ENCODE data around the gene CYB5R3. TPM values are rescaled to one million over a fixed set of nuclear protein-coding genes. Genes with fewer than 3 reads are reported as not detected.
A peak's percentile ranks its signal among the peaks of the same experiment; 100 is the strongest.

Gene CYB5R3
- polyA plus RNA-seq (ENCODE audit: low read depth in 6 of 6) = 100 to 1,000 TPM in 2 of 6 donors, 10 to 100 TPM in 4; 72.0 to 142 (median 83.8) TPM

DNA sequence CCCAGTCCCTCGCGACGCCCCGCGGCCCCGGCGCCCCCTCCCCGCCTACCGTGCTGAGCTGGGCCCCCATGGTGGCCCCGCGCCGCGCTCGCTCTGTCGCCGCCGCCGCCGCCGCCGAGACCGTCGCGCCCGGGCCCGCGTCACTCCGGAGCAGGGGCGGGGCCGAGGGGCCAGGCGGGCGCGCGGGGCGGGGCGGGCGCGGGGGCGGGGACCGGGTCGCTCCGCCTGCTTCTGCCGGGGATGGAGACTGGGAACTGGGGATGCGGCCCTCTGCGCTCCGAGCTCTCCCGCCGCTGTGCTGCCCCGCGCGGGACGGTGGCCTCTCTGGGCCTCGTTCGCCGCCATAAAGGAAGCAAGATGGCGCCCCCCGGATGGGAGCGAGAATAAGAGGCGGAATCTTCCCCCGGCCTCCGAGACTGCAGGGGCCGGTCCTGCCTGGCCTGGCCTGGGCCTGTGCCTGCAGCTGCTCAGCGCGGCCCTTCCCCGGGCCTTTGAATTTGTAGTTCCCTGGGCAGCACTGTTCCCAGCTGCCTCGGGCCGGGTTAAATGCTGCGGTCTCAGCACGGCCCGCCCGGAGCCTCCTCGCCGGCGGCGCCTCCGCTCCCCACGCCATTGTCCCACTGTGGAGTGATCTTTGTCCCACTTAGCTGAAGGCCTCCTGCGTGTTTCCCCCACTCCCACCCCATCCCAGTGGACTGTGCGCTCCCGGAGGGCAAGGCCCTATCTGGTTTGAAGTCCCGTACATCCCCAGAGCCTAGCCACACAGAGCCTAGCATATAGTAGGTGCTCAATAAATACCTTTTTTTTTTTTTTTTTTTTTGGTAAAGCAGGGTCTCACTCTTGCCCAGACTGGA lies at the start of gene CYB5R3:
CYB5R3 (minus strand) TSS at position 147 of the 854 bp plus-strand sequence; CDS start at position 70, 77 bp downstream.
- peak; percentile 69 for DNase-seq
- H3K27me3 Mint-ChIP-seq = no peaks in the 10 kb centered on the region
- peak; percentile 75 for ATAC-seq (ENCODE audit: low read depth in 2 of 2)
- H3K27ac Mint-ChIP-seq = peak within 1 kb of the TSS; percentile 85 to 100 (median 98)
- peaks cover 0 to 2% (median 0%) of the 10 kb centered on the region in 7 donors for H3K9me3 Mint-ChIP-seq
- peaks cover 31 to 56% (median 50%) of the 10 kb centered on the region in 3 donors for H3K4me1 Mint-ChIP-seq
- no peaks in the 10 kb centered on the region for H3K36me3 Mint-ChIP-seq
- H3K4me3 Mint-ChIP-seq = peak within 1 kb of the TSS; percentile 78 to 99 (median 97)

DNA sequence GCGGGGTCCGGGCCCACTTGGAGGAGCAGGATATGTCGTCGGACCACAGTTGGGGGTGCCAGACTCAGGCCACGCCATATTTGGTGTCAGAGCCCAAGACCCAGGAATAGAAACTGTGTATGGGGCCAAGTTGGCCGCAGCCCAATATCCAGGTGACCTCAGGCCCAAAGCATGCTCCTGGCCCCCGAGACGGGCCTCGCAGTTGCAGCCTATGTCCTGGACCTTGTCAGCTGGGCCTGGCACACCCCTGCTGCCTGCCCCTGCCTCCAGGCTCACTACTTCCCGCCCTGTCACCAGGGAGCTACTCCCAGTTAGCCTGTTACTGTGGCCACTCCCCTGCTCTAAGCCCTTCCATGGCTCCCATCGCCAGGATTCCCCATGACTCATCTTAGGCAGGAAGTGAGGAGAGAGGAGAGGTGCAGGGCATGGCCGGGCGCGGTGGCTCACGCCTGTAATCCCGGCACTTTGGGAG lies 48.4 kb upstream of the CYB5R3 start:
- no peak overlapping the region for H3K27ac Mint-ChIP-seq
- H3K36me3 Mint-ChIP-seq = no peaks in the 10 kb centered on the region
- H3K4me3 Mint-ChIP-seq = peak overlapping the region in 1 of 8 donors; percentile 2

DNA sequence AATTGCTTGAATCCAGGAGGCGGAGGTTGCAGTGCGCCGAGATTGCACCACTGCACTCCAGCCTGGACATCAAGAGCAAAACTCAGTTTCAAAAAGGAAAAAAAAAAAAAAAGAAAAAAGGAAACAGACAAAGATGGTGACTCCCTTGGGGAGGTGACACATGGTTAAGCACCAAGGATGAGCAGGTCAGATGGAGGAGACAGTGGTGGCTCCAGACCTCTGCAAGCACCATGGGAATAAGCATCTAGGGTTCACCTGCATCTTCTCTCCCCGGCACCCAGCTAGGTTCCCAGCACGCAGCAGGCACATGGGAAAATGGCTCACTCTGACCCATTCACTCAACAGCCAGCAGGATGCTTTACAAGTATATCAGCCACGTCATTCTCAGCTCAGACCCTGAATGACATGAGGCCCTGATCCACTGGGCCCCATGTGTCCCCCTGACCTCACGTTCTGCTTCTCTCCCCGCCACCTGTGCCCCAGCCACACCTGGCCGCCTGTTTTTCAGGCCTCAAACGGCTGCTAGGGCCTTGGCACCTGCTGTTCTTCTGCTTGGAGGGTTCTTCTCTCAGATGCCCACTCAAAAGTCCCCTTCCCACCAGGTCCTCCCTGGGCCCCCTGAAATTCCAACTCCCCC lies 47.3 kb upstream of the CYB5R3 start:
- H3K27me3 Mint-ChIP-seq = no peaks in the 10 kb centered on the region
- peak overlapping the region in 2 of 6 donors; percentile 54 to 86 for H3K27ac Mint-ChIP-seq
- H3K36me3 Mint-ChIP-seq = no peaks in the 10 kb centered on the region
- H3K4me3 Mint-ChIP-seq = peak overlapping the region in 2 of 8 donors; percentile 1 to 56
- ATAC-seq (ENCODE audit: low read depth in 2 of 2) (peak in 1 of 2 donors; percentile 12), DNase-seq (no peak)
- no peaks in the 10 kb centered on the region for H3K9me3 Mint-ChIP-seq
- H3K4me1 Mint-ChIP-seq = peaks cover 27 to 43% (median 34%) of the 10 kb centered on the region in 3 donors

More for the DNA sequence above, 48.4 kb upstream of the CYB5R3 start:
- DNase-seq = no peak
- peaks cover 0 to 8% (median 0%) of the 10 kb centered on the region in 3 donors for H3K27me3 Mint-ChIP-seq
- H3K4me1 Mint-ChIP-seq = peaks cover 25 to 32% (median 26%) of the 10 kb centered on the region in 3 donors
- H3K9me3 Mint-ChIP-seq = no peaks in the 10 kb centered on the region
- no peak for ATAC-seq (ENCODE audit: low read depth in 2 of 2)

DNA sequence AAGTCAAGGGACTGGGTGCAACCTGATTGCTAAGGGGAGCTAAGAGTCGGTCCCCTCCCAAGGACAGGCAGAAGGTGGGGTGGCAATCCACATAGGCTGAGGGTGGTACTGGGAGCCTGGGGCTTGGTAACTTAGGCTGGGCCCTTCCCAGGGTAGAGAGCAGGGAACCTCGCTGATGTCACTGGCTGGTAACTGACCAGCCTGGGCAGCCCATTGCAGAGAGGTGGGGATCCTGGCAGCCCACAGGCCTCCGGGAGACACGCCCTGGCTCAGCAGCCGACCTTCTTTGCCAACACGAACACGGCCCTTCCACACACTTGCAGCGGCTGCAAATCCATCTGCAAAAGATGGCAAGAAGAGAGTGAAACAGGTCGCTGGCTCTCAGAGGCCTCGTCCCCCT lies 46.1 kb upstream of the CYB5R3 start:
- no peaks in the 10 kb centered on the region for H3K9me3 Mint-ChIP-seq
- H3K27ac Mint-ChIP-seq = no peak overlapping the region
- no peak for ATAC-seq (ENCODE audit: low read depth in 2 of 2)
- DNase-seq = no peak
- H3K4me3 Mint-ChIP-seq = peak overlapping the region in 1 of 8 donors; percentile 15
- H3K4me1 Mint-ChIP-seq = peaks cover 27 to 45% (median 41%) of the 10 kb centered on the region in 3 donors
- H3K27me3 Mint-ChIP-seq = no peaks in the 10 kb centered on the region
- no peaks in the 10 kb centered on the region for H3K36me3 Mint-ChIP-seq

DNA sequence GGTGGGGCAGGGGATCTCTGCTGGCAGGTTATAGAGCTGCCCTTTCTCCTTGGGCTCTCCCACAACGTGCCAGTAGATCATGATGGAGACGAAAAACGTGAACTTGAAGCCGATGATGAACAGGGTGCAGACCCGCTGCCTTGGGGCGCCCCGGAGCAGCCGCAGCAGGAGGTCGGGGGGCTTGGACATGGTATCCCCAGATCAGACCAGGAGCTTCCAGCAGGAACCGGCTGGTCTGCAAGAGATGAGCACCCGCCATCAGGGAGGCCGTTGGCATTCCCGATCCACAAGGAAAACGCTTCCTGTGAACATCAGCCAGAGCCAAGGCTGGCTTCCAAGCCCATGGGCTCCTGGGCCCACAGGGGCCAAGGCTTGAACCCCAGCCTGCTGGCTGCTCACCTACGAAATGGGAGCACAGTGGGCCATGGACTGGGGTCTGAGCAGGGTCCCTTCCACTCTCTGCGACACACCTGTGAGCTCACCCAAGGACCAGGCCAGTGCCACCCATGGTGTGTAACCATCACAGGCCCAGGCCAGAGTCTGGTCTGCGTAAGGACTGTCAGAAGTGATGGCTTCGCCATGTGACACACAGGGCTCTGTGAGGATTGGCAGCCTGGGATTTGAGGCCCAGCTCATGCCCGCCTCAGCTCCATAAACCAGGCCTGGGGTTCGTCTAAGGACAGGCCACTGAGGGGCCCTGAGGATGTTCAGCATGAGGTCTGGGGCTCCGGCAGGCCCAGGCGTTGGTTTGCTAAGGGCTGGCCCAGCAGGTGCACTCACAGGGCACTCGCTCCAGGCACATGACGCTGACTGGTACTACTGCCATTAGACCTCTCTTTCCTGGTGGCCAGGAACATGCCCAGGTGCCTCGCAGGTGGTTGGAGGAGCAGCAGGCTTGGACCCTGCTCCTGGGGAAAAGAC lies 44.8 kb upstream of the CYB5R3 start:
- H3K27ac Mint-ChIP-seq = peak overlapping the region in 1 of 6 donors; percentile 39
- peaks cover 27 to 41% (median 40%) of the 10 kb centered on the region in 3 donors for H3K4me1 Mint-ChIP-seq
- H3K36me3 Mint-ChIP-seq = no peaks in the 10 kb centered on the region
- H3K27me3 Mint-ChIP-seq = no peaks in the 10 kb centered on the region
- H3K9me3 Mint-ChIP-seq = no peaks in the 10 kb centered on the region
- ATAC-seq (ENCODE audit: low read depth in 2 of 2) (no peak), DNase-seq (no peak)
- peak overlapping the region in 2 of 8 donors; percentile 20 to 42 for H3K4me3 Mint-ChIP-seq

DNA sequence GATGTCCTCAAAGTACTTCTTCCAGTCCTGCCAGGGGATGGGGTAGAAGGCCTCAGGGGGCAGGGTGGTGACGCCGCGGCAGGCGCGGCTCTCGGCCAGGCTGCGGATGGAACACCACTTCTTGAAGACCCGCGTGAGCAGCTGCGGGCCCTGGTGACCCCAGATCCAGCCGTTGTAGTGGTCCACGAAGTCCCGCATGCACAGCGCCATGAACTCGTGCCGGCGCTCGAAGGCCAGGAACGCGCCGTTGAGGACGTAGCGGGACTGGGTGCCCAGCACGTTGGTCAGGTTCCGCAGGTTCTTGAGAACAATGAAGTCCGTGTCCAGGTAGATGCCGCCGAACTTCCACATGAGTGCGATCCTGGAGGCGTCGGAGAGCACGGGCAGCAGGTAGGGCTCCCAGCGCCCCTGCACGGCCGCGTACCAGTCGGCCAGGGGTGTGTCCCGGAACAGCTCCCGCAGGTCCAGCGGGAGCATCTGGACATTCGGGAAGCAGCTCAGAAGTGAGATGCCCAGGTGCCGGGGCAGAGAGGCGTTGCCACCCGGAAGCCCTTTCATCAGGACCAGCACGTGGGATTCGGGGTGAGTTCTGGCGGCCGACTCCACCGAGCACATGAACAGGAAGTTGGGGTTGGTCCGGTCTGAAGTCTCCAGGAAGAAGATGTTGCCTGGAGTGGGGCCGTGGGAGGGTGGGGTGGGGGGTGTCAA lies 44.0 kb upstream of the CYB5R3 start:
- ATAC-seq (ENCODE audit: low read depth in 2 of 2) (no peak), DNase-seq (no peak)
- Mint-ChIP-seq H3K27me3 (no peaks in the 10 kb centered on the region), H3K9me3 (no peaks in the 10 kb centered on the region), H3K36me3 (no peaks in the 10 kb centered on the region), H3K4me1 (peaks cover 27 to 45% (median 40%) of the 10 kb centered on the region in 3 donors), H3K27ac (peak overlapping the region in 2 of 6 donors; percentile 39 to 82), H3K4me3 (peak overlapping the region in 2 of 8 donors; percentile 68 to 78)

DNA sequence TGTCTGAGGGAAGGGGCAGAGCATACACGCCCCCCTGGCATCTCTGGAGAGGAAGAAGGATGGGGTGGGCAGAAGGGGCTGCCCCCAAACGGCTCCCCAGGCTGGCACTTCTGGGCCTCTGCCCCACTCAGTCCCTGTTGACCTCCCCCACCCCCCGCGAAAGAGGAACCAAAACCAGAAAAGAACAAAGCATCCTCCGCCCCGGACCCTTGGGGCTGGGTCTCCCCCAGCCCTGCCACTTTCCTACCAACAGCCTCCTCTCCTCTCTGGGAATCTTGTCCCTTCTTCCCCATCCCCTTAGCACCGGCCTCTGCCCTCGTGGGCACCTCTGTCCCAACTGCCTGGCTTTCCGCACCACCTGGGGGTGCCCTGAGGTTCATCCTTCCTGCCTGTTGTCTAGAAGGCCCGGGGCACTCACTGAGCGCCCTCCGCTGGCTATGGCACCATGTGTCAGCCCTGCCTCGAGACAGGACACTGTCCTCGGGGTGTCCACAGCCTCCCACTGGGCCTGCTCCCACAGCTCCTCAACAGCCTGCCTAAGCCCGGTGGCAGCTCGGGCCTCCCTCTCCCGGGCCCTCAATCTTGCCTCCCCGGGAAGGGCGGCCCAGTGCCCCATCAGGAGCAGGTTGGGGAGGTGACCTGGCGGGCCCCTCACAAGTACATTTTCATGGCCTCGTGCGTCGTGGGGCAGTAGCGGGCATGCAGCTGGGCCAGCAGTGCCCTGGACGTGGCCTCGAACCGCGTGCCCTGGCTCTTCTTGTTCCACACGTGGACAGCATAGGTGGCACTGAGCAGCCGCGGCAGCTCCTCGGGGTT lies 43.3 kb upstream of the CYB5R3 start:
- Mint-ChIP-seq H3K36me3 (no peaks in the 10 kb centered on the region), H3K27me3 (no peaks in the 10 kb centered on the region), H3K4me1 (peaks cover 27 to 45% (median 40%) of the 10 kb centered on the region in 3 donors), H3K27ac (peak overlapping the region; percentile 67 to 97 (median 91)), H3K4me3 (peak overlapping the region in 7 of 8 donors; percentile 55 to 87 (median 75)), H3K9me3 (no peaks in the 10 kb centered on the region)
- ATAC-seq (ENCODE audit: low read depth in 2 of 2) (peak; percentile 88 to 91), DNase-seq (peak; percentile 51)

DNA sequence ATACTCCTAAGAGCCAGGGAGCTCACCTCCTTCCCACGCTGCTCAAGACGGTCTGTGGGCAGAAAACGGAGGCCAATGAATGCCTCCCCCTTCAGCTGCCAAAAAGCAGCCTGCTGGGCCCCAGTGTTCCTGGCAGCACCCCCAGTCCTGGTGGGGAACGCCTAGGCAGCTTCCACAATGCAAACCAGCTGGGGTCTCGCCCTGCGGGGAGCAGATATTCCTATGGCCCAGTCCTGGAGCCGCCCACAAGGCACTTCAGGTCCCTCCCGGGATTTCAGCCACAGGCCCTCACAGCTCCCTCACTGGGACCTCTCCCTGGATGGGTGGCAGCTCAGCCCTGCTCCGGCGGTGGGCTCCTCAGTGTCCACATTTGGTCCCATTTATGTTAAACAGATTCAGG lies 42.2 kb upstream of the CYB5R3 start:
- Mint-ChIP-seq H3K4me3 (no peak overlapping the region), H3K27ac (no peak overlapping the region), H3K4me1 (peaks cover 25 to 44% (median 40%) of the 10 kb centered on the region in 3 donors), H3K36me3 (no peaks in the 10 kb centered on the region), H3K27me3 (no peaks in the 10 kb centered on the region), H3K9me3 (no peaks in the 10 kb centered on the region)
- no peak for DNase-seq
- no peak for ATAC-seq (ENCODE audit: low read depth in 2 of 2)

DNA sequence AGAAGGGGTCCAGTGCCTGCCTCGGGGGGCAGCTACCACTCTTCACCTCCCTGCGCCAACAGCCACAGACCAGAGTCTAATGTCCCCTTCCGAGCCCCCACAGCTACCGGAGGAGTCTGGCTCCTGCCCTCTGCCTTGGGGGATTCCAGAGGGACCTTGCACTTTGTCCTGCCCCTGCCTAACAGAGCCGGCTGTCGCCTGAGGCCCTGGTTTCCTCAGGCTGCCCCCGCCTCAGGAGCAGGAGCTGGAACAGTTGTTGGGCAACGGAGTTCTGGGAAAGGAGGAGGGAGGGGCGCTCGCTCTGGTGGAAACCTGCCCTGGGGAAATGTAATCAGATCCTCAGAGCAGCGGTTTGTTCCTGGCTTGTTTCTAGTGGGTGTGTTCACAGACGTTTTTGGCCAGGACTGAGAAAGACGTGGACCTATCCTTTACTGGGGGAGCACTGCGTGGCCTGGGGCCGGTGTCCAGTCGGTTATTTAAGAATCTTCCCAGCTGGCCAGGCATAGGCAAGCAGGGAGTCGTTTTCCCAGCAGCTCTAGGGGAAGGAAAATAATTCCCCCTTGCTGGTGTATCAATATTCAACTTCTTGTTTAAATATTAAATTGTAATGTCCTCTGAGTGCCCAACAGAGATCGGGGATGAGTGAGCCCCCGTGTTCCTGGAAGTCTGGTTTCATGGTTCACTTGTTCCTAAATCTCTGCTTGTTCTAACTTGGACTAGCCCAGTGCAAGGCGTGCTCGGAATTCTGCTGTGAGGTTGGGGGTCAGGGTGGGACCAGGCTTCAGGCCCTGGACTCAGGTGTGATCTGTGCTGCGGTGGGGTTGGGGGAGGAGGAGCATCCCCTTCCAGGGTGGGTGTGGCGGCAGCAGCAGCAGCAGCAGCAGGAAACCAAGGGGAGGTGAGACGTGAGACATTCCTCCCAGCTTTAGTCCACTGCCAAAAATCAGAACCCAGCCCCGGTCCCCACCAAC lies 39.3 kb upstream of the CYB5R3 start:
- peaks cover 18 to 33% (median 29%) of the 10 kb centered on the region in 3 donors for H3K4me1 Mint-ChIP-seq
- H3K27me3 Mint-ChIP-seq = peaks cover 0 to 5% (median 0%) of the 10 kb centered on the region in 3 donors
- H3K9me3 Mint-ChIP-seq = no peaks in the 10 kb centered on the region
- no peak for DNase-seq
- H3K27ac Mint-ChIP-seq = no peak overlapping the region
- no peaks in the 10 kb centered on the region for H3K36me3 Mint-ChIP-seq
- no peak overlapping the region for H3K4me3 Mint-ChIP-seq
- no peak for ATAC-seq (ENCODE audit: low read depth in 2 of 2)

DNA sequence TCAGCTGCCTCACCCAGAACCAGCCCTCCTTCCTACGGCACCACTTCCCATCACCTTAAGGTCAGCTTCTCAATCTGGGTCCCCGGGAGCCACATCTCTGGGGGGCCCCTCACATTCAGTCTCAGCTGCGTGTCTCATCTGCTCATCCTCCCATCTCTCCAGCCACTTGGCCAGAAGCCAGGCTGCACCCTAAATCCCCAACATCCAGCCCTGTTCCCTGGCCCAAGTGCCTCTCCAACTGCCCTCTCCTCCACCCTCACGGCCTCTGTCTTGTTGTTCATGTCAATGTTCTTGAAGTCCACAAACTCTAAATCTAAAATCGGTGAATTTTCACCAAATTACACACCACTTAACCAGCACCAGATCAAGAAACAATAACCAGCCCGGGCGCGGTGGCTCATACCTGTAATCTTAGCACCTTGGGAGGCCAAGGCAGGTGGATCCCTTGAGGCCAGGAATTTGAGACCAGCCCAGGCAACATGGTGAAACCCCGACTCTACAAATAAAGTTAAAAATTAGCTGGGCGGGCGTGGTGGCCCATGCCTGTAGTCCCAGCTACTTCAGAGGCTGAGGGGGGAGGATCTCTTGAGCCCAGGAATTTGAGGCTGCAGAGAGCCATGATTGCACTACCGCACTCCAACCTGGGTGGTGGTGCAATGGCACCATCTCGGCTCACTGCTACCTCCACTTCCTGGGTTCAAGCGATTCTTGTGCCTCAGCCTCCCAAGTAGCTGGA lies 37.7 kb upstream of the CYB5R3 start:
- DNase-seq (no peak), ATAC-seq (ENCODE audit: low read depth in 2 of 2) (no peak)
- Mint-ChIP-seq H3K4me3 (peak overlapping the region in 2 of 8 donors; percentile 59 to 65), H3K4me1 (peaks cover 9 to 21% (median 15%) of the 10 kb centered on the region in 3 donors), H3K27ac (peak overlapping the region in 4 of 6 donors; percentile 8 to 76 (median 66)), H3K9me3 (no peaks in the 10 kb centered on the region), H3K36me3 (no peaks in the 10 kb centered on the region), H3K27me3 (peaks cover 0 to 16% (median 8%) of the 10 kb centered on the region in 3 donors)
